RCC 7860 (cell line): Measurements from ENCODE around the gene PLCH1.

ENCODE experiments used
- DNase-seq: peaks from one replicate; pipeline ENCODE4 v3.0.0-alpha.2; 2015; ENCODE audit warnings: low spot score
- FAIRE-seq: peaks from 2 replicates; lab custom pipeline; 2012; peaks lifted over from hg19 to GRCh38; lab: Jason Lieb, UNC

PLCH1 gene

DNA sequence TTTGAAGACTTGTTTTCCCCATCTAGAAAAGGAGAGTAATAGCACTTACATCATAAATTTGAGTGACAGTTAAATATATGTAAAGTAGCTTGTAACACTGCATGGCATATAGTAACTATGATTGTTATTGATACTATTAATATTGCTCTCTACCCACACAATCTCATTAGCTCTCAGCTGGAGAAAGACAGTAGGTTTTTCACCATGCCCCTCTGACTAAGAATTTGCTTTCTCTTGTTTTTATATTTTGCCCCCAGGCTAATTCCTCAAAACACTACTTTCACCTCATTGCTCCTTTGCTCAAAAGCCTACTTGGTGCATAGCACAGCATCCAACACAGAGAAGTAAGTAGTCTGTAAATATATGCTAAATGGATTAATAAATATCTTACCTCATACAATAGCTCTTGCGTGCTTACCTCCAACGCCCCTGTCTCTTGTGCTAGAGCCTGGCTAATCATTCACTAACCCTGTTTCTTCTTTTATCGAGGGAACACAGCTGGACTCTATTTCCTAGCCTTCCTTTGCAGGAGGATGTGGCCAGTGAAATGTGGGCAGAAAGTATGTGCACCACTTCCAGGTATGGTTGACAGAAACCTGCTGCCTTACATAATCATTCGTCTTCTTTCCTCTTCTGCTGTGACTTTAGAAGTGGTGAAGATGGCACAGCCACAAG is 190.0 kb downstream of the PLCH1 start:
- FAIRE-seq: peak; percentile 94
- peak; percentile 79 for DNase-seq

DNA sequence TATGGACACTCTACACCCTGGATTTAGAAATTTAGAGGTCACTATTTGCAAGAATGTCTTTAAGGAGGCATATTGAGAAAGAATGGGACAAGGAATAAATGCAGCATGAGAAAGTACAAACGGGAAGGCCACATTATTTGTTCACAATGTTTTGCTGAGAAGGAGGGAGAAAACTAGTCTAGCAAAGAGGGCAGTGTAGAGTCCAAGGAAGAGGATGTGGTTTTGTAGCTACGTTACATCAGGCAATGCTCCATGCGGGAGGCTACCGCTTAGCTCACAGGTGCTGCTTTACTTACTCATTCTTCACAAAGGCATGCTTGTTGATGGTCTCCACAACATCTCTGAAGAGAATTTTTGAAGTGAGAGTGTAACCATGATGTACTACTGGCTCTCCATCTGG is 191.1 kb downstream of the PLCH1 start:
- peak; percentile 85 for DNase-seq
- peak; percentile 76 for FAIRE-seq

DNA sequence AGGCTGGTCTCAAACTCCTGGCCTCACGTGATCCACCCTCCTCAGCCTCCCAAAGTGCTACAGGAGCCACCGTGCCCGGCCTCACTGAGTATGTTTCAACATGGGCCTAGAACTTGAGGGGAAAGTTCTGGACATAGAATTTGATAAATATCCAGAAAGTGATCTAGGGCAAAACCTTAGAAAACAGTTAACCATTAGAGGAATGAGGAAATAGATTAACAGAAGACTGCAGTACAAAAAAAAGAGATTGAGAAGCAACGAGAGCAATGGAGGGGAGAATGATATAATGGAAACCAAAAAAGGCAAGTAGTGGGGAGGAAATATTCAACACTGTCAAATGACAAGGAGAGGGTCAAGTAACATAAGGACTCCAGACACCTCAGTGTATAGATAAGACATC is 191.5 kb downstream of the PLCH1 start:
- DNase-seq (no peak), FAIRE-seq (no peak)

DNA sequence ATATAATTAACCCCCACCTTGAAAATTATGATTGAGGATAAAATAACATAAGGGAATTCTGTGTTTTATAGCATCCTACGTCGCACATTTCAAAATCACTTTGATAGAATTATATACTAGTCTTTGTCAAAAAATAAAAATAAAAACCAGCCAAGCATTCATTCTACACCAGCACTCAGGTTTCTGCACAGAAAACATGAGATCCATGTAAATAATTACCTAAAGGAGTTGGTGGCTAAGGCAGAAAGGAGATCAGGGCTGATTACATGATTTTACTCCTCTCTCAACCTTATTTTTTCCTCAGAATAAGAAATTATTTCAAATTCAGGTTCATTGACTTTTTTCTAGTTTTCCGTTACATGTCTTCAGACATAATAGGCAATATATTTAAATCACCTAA is 194.5 kb downstream of the PLCH1 start:
- FAIRE-seq (peak; percentile 69), DNase-seq (no peak)

DNA sequence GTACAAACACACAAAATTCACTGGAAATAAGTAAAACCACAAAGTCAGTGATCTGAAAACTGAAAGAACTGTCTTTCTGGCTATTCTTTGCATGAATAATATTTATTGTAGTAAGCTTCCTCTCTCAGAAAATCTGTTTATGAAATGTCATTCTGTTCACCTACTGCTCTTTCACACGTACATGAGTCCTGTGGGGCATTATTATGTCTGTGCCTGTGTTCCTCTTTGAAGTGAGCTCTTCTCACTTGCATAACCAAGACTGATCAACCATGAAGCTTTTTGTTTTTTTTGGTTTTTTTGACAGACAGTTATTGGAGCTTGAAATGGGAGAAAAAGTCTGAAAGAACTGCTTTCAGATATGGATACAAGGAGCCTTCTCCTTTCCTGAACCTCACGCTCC is 195.8 kb downstream of the PLCH1 start:
- peak; percentile 74 for FAIRE-seq
- peak; percentile 28 for DNase-seq

DNA sequence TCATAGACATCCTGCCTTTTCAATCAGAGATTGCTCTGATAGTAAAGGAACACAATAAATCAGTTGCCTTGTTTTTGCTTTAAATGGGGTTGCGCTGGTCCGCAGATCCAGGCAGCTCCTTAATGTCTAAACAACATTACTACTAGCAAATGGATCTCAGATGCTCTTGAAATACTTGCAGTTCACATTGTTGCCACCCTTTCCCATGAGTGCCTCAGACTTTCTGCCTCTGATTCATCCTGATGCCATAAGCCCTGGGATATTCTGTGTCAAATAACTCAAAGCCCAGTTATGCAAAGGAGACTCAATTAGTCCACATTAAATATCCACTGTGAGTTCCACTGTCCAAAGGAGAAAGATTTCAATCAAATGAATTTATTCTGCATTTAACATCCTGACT is 196.7 kb downstream of the PLCH1 start:
- peak; percentile 30 for FAIRE-seq
- DNase-seq: peak; percentile 27

DNA sequence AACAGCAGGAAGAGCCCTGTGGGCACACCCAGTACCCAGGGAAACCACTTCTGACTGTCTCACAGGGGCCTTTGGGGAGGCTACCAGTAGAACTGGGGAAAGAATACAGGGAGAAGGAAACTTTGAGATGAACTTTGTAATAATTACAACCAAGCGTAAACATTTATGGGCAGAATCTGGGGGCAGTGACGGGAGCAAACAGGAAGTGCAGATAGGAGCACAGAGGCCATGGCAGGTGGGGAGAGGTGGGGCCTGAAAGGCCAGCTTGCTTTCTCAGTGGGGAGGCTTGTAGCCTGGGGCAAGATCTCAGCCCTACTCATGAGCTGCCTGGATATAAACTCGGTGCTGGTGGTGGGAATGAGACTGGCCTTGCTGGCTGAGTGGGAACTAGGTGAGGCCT is 209.8 kb downstream of the PLCH1 start:
- no peak for FAIRE-seq
- DNase-seq: no peak

DNA sequence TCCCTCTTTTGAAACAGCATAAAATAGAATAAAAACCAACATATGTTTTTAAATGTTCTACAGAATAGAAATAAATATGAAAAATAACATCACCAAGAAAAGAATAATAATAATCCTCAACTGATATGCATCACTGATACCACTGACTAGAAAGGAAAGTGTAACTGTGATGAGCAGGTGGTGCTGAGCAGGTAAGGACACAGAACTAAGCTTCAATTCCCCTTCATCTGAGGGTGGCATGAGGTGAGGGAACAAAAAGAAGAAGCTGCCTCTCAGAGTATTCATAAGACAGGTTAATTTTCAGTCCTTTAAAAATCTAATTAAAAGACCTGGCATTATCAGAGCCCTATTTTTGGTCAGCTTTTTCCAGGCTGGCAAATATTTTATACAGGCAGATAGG is 216.3 kb downstream of the PLCH1 start:
- DNase-seq (no peak), FAIRE-seq (no peak)

DNA sequence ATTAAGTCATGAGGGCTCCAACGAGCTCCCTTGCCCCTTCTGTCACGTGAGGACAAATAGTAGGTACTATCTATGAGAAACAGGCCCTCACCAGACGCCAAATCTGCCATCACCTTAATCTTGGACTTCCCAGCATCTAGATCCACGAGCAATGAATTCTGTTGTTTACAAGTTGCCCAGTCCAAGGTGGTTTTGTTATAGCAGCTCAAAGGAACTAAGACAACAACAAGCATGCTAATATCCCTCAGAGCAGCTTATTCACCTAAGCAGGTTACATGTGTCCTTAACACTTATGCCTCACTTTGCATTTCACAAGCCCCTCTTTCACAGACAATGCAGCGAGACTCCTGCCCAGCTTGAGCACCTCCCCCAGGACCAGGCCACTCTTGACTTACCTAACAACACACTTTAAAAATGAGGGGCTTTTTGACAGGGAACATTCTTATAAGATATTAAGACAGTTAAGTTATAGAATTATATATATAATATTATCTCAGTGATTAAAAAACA is 219.5 kb downstream of the PLCH1 start:
- no peak for DNase-seq
- FAIRE-seq: no peak

DNA sequence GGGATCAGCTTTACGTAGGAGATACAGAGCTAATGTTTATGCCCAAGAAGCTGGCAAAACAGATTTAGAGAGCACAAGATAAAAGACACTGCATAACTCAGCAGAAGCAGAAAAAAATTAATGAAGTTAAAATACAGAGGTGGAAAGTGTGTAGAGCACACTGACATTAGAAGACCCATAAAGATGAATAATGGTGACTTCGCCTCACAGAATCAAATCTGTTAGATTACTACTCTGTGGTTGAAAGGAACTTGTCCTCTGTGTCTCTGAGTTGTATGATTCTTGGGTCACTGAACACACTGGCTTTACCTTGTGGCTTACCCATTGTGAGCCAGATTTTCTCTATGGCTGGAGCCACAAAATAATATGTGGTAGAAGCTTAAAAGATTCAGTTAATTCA is 224.4 kb downstream of the PLCH1 start:
- DNase-seq (no peak), FAIRE-seq (no peak)

DNA sequence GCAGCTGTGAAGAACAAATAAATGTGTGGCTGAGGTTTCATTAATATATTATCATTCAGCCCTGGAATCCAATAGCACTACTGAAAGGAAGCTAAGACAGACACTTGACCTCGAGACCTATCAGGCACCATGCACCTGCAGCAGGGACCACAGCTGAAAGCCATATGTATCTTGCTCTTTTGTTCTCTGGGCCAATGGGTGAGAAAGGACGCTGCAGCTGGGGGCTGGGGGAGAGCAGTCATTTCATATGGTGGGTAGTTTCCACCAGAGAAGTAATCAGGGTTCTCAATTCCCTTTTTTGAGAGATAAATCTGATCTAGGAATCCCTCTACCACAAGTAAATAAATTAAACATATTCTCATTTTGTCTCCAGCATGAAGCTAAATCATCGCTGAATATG is 225.8 kb downstream of the PLCH1 start:
- DNase-seq (no peak), FAIRE-seq (no peak)

DNA sequence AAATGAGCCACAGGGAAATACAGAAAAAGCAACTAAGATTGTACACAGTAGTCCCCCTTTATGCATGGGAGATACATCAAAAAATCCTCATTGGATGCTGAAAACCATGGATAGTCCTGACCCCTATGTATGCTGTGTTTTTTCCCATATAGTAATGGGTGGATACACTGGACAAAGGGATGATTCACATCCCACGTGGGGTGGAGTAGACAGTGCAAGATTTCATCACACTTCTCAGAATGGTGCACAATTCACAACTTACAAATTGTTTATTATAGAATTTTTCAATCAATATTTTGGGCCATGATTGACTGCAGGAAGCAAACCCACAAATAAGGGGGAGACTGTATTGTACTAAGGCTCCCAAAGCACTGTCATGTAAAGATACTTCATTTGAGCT is 227.0 kb downstream of the PLCH1 start:
- no peak for DNase-seq
- no peak for FAIRE-seq

DNA sequence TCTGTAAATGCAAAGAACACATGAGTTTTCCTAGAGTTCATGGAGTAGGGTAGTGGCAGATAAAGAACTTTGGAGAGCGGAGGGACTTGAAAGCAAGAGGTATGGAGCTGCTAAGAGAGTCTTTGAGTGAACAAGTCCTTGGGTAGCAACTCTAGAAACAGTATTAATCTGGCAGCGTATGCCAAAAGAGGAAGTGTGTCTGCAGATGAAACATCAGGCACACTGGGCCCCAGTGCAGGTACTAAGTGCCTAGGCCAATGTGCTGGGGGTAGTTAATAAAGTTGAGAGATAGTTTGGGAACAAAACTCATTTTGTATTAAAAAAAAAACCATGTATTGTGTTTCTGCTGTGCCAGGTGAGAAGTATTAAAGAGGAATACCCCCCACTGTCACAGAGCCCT is 228.4 kb downstream of the PLCH1 start:
- DNase-seq (no peak), FAIRE-seq (no peak)

DNA sequence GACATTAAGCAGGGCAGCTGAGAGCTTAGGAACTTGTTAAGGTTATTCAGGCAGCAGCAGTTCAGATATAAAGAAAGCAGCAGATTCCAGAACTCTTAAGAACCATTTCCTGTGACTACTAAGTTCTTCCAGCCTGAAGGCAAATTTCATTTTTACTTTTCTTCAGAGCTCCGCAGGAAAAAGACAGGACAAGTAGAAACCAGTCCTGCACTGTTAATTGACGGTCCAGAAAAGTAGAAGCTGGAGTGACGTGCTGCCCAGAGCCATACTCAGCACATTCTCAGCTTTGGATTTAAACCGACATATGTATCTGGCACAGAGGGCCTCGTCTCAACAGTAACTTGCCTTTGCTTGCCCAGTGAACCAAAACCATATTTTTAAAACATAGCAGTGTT is 232.0 kb downstream of the PLCH1 start:
- FAIRE-seq (no peak), DNase-seq (no peak)

DNA sequence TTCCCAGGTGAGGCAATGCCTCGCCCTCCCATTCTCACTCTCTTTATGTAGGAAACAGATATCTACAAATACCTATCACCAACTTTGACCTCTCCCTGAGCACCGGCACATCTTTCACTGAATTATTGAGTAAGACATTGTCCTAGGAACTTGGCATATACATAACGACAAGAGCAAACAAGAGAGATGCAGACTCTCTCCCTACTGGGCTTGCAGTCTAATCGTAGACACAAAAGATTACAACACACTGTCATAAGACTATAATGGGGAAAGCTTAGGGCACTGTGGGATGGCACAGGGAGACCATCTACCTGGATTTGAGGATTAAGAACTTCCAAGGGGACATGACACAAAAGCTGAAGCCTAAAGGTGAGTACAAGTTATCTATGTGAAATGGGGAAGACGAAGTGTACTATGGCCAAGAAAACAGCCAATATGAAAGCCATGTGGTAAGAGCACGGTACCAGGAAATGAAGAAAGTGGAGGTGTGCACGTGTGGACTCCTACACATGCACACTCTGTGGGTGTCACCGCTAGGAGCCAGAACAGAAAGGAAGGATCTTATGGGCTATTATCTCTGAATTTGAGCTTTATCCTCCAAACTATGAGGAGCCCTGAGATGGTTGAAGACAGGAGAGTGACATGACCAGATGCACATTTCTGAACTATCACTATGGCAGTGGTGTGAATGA is 232.6 kb downstream of the PLCH1 start:
- FAIRE-seq (no peak), DNase-seq (no peak)

DNA sequence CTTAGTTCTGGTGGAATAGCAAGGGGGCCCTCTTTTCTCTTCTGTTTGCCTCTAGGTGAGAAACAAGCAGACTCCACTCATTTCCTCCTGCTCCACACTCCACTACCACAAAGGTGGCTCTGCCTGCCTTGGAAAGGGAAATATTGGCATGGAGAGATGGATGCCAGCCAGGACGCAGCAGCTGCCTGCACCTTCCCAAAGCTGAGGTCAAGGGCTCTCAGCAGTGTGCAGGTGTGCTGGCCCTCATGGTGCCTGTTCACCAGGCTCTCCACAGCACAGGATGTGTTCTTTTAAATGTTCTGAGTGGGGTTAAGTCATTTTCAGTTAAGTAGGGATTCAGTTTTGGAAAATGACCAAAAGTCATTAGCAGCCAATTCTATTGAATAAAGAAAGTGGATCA is 240.2 kb downstream of the PLCH1 start:
- DNase-seq (no peak), FAIRE-seq (no peak)

DNA sequence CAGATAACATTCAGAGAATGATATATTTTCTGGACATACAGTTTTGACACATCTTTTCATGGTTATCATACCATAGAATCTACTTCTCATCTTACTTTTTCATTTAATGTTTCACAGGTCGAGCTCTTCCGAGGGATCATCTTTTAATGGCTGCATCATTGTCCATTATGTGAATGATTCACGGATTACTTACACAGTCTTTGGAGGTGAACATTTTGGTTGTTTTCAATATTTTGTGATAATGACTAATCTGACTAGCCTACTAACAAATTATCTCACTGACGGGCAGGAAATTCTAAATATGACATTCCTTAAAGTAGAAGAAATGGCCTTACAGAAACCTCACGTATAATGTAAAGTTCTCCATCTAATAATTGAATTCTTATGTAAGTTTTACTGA is 242.2 kb downstream of the PLCH1 start:
- FAIRE-seq (no peak), DNase-seq (no peak)

DNA sequence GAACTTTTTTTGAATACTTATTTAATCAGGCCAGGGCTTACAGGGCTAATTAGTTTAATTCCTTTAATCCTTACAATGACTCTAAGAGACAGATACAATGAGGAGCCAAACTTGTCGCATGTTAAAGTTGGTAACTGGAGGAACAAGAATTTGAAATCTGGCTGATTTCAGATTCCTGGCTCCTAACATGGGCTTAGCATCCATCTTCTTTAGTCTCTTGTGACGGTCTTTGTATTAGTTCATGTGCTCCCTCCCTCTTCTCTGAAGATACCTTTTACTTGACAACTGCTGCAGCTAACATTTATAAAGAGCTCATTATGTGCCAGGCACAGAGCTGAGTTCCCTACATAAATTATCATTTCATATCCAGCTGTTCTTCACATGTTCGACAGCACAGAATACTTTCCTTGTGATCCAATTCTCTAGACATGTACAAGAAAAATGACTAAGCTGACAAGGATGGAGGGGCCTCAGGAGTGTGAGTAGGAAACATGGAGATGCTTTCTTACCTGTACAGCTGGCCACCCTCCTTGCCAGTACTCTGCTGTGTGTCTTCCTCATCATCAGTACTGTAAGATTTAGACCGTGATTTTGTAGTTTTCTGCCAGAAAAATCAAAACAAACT is 244.6 kb downstream of the PLCH1 start:
- no peak for DNase-seq
- no peak for FAIRE-seq

DNA sequence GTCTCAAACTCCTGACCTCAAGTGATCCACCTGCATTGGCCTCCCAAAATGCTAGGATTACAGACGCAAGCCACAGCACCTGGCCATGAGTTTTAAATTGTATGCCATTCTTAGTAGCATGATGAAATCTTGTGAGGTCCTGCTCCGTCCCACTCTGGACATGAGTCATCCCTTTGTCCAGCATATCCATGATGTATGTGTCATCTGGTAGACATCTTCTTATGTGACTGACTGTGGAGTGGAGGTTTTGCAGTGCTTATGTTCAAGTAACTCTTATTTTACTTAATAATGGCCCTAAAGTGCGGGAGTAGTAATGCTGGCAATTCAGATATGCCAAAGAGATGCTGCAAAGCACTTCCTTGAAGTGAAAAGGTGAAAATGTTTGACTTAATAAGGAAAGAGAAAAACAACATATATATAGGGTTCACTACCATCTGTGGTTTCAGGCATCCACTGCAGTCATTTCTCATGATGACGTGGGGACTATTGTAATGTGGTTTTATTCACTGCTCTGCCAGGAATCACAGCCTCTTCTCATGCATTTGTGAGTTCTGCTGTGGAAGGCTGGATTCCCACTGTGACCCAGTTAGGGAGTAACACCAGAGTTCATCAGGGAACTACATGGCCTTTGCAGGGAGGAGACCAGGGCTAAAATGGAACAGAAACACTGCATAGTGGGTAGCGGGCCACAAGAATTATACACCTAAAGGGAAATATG is 246.8 kb downstream of the PLCH1 start:
- peak; percentile 87 for DNase-seq
- peak; percentile 83 for FAIRE-seq

DNA sequence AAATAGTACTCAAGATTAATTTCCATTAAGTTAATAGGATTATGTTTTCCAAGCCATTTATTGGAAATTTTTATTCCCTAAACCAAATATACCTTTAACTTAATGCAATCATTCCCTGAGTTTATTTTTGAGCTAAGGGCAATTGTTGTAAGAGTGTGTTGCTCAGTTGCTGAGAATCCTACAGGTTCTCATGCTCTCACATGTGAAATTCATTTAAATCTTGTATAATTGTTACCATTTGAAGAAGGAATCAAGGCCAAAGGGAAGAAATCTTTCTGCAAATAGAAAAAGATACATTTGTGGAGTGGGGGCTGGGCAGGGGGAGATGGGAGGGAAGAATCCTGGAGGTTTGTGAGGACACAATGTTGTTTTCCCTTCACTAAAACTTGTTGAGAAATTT is 248.7 kb downstream of the PLCH1 start:
- FAIRE-seq: no peak
- DNase-seq: no peak

DNA sequence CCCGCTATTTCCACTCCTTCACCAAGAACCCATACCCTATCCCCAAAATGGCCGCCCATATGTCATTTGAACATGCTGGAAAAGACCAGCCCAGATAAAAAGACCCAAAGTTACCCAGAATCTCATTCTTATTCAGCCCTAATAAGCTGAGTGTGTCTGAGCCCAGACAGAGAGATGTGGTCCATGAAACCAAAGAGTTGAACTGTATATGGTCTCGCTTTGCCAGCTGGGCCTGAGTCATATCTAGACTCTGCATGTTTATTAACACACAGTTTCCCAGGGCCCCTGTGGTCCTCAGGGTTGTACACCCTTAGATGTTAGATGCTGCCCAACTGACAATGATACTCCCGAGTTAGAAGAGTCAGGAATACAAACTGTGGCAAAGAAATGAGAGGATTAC is 249.5 kb downstream of the PLCH1 start:
- no peak for FAIRE-seq
- no peak for DNase-seq

DNA sequence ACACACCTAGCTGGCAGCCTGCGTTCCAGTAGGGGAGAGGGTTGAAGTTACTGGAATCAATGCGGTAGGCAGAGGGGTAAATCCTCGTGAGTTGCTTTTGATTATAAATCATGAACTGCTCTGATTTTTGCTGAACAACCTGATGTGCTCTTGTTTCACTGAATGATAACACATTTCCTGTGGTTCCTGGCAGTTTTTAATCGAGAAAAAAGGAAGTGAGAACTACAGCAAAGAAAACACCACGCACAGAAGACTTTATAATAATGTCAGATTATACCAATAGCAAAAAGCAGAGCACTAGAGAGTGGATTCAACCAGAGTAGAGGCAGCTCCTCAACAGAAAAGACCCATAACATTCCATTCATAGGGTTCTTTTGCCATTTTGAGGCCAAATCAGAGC is 250.5 kb downstream of the PLCH1 start:
- FAIRE-seq (no peak), DNase-seq (no peak)
